ENCODE results near the gene RORB.
A peak's percentile ranks its signal among the peaks of the same experiment; 100 is the strongest.

GRCh38 chr9:74696520-74696919 is 199.4 kb downstream of the RORB start:
- peak in 1 of 6 experiments; percentile 4 for TF ChIP-seq CTCF (IDR thresholded peaks at IDR 0.05)
- no peak for TF ChIP-seq POLR2A (IDR thresholded peaks at IDR 0.05)

All from esophagus squamous epithelium (tissue), 4 donors.